Activated B cell treated with CpG ODN at 0.5 μM for 24 hours (primary cell): ENCODE results near the gene AQR. TPM values are rescaled to one million over a fixed set of nuclear protein-coding genes. Genes with fewer than 3 reads are reported as not detected.
"Not testable (repeated sequence)": the region's sequence is repeated elsewhere in the genome, so short reads cannot be mapped to it uniquely, and the experiment has no call there.

Experiments
- ATAC-seq: fragments of 200-7000 bp; cut with Tn5 transposase; one replicate; pipeline ENCODE4 v1.10.0; 2021; ENCODE audit warnings: low read depth, mild to moderate bottlenecking, moderate library complexity
- CTCF ChIA-PET: fragments of 350-600 bp; sonication (Branson Sonifier 250); formaldehyde crosslinking; loops from one replicate; lab custom pipeline; 2021; ENCODE audit warnings: antibody characterized with exemption; lab: Charles Lee
- POLR2A ChIA-PET: fragments of 350-600 bp; sonication (Branson Sonifier 250); formaldehyde crosslinking; loops from one replicate; lab custom pipeline; 2021; ENCODE audit warnings: antibody characterized with exemption; lab: Charles Lee
- DNase-seq: peaks from one replicate; pipeline ENCODE4 v3.0.0; 2022
- H3K27ac Mint-ChIP-seq: one replicate; pipeline ENCODE4 v1.8.0; 2020; ENCODE audit warnings: mixed read lengths
- H3K27me3 Mint-ChIP-seq: one replicate; pipeline ENCODE4 v1.8.0; 2021; ENCODE audit warnings: mixed read lengths
- H3K36me3 Mint-ChIP-seq: one replicate; pipeline ENCODE4 v1.8.0; 2021; ENCODE audit warnings: low read depth, mixed read lengths
- H3K4me1 Mint-ChIP-seq: one replicate; pipeline ENCODE4 v1.8.0; 2021; ENCODE audit warnings: mixed read lengths
- H3K4me3 Mint-ChIP-seq: one replicate; pipeline ENCODE4 v1.8.0; 2020; ENCODE audit warnings: mild to moderate bottlenecking, mixed read lengths
- H3K9me3 Mint-ChIP-seq: one replicate; pipeline ENCODE4 v1.8.0; 2020; ENCODE audit warnings: mixed read lengths
- CTCF ChIP-seq: fragments of 200-600 bp; IDR thresholded peaks from one replicate; pipeline ENCODE4 v1.8.0; 2022; ENCODE audit warnings: antibody characterized with exemption, mild to moderate bottlenecking
- intact Hi-C: fragments of 100-400 bp; cut with micrococcal nuclease; formaldehyde crosslinking; loops from one replicate; pipeline ENCODE4 v1.15.1; 2024
- total RNA-seq: library from RNA; stranded (reverse); gene quantifications from 2 replicates; pipeline ENCODE4 v1.2.3, GENCODE V29; 2022

Gene AQR
- total RNA-seq, 1 donor from 2014 or later: 48.6 TPM

- H3K4me1 Mint-ChIP-seq: no peaks in the 10 kb centered on the region
- ATAC-seq: no peak
- no peaks in the 10 kb centered on the region for H3K9me3 Mint-ChIP-seq
- ChIA-PET POLR2A (no interaction called here), CTCF (no interaction called here)
- H3K36me3 Mint-ChIP-seq: peaks cover 70% of the 10 kb centered on the region
- no peaks in the 10 kb centered on the region for H3K27me3 Mint-ChIP-seq
- H3K27ac Mint-ChIP-seq: no peak overlapping the region
- DNase-seq: no peak
- no peak for TF ChIP-seq CTCF
- intact Hi-C loops: no loop called here
- no peak overlapping the region for H3K4me3 Mint-ChIP-seq
Observed at GRCh38 chr15:34943711-34944110, 25.8 kb downstream of the AQR start.

GRCh38 chr15:34943264-34943663 lies 26.3 kb downstream of the AQR start:
- H3K36me3 Mint-ChIP-seq: peaks cover 71% of the 10 kb centered on the region
- H3K4me3 Mint-ChIP-seq, intact Hi-C loops, H3K4me1 Mint-ChIP-seq, H3K9me3 Mint-ChIP-seq, DNase-seq, POLR2A ChIA-PET, H3K27ac Mint-ChIP-seq, ATAC-seq, H3K27me3 Mint-ChIP-seq: not testable (repeated sequence)
- CTCF ChIA-PET: interaction anchor here (0.8 kb wide), 1 partner anchor 55 kb away, joined by 3 read pairs; no protein-coding TSS in a partner anchor

GRCh38 chr15:34942363-34942762 lies 27.2 kb downstream of the AQR start:
- TF ChIP-seq CTCF: no peak
- peaks cover 69% of the 10 kb centered on the region for H3K36me3 Mint-ChIP-seq

GRCh38 chr15:34941831-34942230 lies 27.7 kb downstream of the AQR start:
- ATAC-seq (no peak), DNase-seq (no peak)
- no peak overlapping the region for H3K4me3 Mint-ChIP-seq
- H3K4me1 Mint-ChIP-seq: no peaks in the 10 kb centered on the region
- TF ChIP-seq CTCF: no peak
- H3K36me3 Mint-ChIP-seq: peaks cover 69% of the 10 kb centered on the region
- H3K27ac Mint-ChIP-seq: no peak overlapping the region
- intact Hi-C loops: no loop called here
- ChIA-PET CTCF (no interaction called here), POLR2A (no interaction called here)
- no peaks in the 10 kb centered on the region for H3K27me3 Mint-ChIP-seq
- H3K9me3 Mint-ChIP-seq: no peaks in the 10 kb centered on the region

More at GRCh38 chr15:34942363-34942762, 27.2 kb downstream of the AQR start:
- H3K4me1 Mint-ChIP-seq: no peaks in the 10 kb centered on the region
- intact Hi-C loops: no loop called here
- H3K27me3 Mint-ChIP-seq: no peaks in the 10 kb centered on the region
- CTCF ChIA-PET: interaction anchor here (0.8 kb wide), 1 partner anchor 54 kb away, joined by 3 read pairs; no protein-coding TSS in a partner anchor
- H3K27ac Mint-ChIP-seq: no peak overlapping the region
- H3K4me3 Mint-ChIP-seq: no peak overlapping the region
- no peaks in the 10 kb centered on the region for H3K9me3 Mint-ChIP-seq
- ATAC-seq (no peak), DNase-seq (no peak)
- POLR2A ChIA-PET: interaction anchor here (0.7 kb wide), 1 partner anchor 45 kb away, joined by 3 read pairs; the partner anchor contains the start of gene ZNF770

GRCh38 chr15:34941185-34941698 lies 28.3 kb downstream of the AQR start:
- Mint-ChIP-seq H3K27me3 (no peaks in the 10 kb centered on the region), H3K9me3 (no peaks in the 10 kb centered on the region), H3K4me1 (no peaks in the 10 kb centered on the region), H3K27ac (no peak overlapping the region), H3K4me3 (no peak overlapping the region), H3K36me3 (peaks cover 74% of the 10 kb centered on the region)
- TF ChIP-seq CTCF: no peak
- ChIA-PET CTCF (no interaction called here), POLR2A (no interaction called here)
- no peak for DNase-seq
- ATAC-seq: no peak
- intact Hi-C loops: no loop called here
